Hepatocyte (in vitro differentiated cells): Measurements from ENCODE around the gene INTS3.

Experiments
- EZH2 ChIP-seq: fragments of 200-600 bp; sonication (generic); IDR thresholded peaks from 2 replicates; pipeline ENCODE4 v1.6.1; 2016; ENCODE audit warnings: antibody characterized with exemption, mild to moderate bottlenecking, borderline replicate concordance
- TF ChIP-seq, protein P1 (sequence below): fragments of 200-600 bp; sonication (generic); IDR thresholded peaks from 2 replicates; pipeline ENCODE4 v1.5.1; 2016; ENCODE audit warnings: antibody characterized with exemption, mild to moderate bottlenecking; ENCODE audit not compliant: poor library complexity

DNA sequence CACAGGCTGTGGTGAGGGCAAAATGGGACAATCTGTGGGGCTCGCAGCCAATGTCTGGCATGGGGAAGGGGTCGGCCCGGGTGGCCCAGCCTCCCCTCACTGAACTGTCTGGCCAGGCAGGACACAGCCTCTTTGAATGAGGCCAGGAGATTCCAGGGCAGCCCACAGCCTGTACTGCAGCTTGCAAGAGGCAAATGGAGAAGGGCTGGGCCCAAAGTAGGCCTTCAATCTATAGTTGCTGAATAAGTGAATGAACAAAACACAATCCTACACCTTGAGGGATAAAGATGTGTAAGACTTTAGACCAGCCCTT, 70.6 kb downstream of the INTS3 start:
- TF ChIP-seq, protein P1, sequence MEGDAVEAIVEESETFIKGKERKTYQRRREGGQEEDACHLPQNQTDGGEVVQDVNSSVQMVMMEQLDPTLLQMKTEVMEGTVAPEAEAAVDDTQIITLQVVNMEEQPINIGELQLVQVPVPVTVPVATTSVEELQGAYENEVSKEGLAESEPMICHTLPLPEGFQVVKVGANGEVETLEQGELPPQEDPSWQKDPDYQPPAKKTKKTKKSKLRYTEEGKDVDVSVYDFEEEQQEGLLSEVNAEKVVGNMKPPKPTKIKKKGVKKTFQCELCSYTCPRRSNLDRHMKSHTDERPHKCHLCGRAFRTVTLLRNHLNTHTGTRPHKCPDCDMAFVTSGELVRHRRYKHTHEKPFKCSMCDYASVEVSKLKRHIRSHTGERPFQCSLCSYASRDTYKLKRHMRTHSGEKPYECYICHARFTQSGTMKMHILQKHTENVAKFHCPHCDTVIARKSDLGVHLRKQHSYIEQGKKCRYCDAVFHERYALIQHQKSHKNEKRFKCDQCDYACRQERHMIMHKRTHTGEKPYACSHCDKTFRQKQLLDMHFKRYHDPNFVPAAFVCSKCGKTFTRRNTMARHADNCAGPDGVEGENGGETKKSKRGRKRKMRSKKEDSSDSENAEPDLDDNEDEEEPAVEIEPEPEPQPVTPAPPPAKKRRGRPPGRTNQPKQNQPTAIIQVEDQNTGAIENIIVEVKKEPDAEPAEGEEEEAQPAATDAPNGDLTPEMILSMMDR = no peak
- no peak for TF ChIP-seq EZH2
